GM12878 (cell line): ENCODE results near the gene CD58. TPM values are rescaled to one million over a fixed set of nuclear protein-coding genes. Genes with fewer than 3 reads are reported as not detected.

ENCODE experiments used
- BCL11A ChIP-seq: IDR thresholded peaks from 2 replicates; pipeline ENCODE4 v1.6.1; 2011; ENCODE audit warnings: low read depth, low read length
- ETV6 ChIP-seq, 2 experiments: fragments of 450-650 bp in 1 of 2; IDR thresholded peaks in 1 of 2; conservative IDR thresholded peaks in 1 of 2; 2 replicates each; pipeline ENCODE4 v1.6.1; 2014; ENCODE audit warnings: antibody characterized with exemption in 1 of 2, borderline replicate concordance in 1 of 2, low read depth in 1 of 2, mild to moderate bottlenecking in 1 of 2, moderate library complexity in 1 of 2
- HDAC2 ChIP-seq: fragments of 200-600 bp; sonication (generic); IDR thresholded peaks from 2 replicates; pipeline ENCODE4 v1.6.1; 2017
- NBN ChIP-seq: fragments of 450-650 bp; IDR thresholded peaks from 2 replicates; pipeline ENCODE4 v1.6.1; 2016
- NKRF ChIP-seq: fragments of 450-650 bp; conservative IDR thresholded peaks from 2 replicates; pipeline ENCODE4 v1.6.1; 2017; ENCODE audit warnings: mild to moderate bottlenecking, moderate library complexity
- POLR2AphosphoS2 ChIP-seq: IDR thresholded peaks from 2 replicates; pipeline ENCODE4 v1.6.1; 2011; ENCODE audit warnings: low read depth, mild to moderate bottlenecking, low read length, improper control_type of control experiment, moderate library complexity
- POLR2AphosphoS5 ChIP-seq: IDR thresholded peaks from 2 replicates; pipeline ENCODE4 v1.6.1; 2011; ENCODE audit warnings: mild to moderate bottlenecking, low read length, inconsistent platforms
- SREBF2 ChIP-seq: IDR thresholded peaks from 2 replicates; pipeline ENCODE4 v1.6.1; 2012; ENCODE audit warnings: mild to moderate bottlenecking, low read length
- TCF12 ChIP-seq: IDR thresholded peaks from 2 replicates; pipeline ENCODE4 v1.6.1; 2011; ENCODE audit warnings: low read depth, mild to moderate bottlenecking, low read length
- TCF3 ChIP-seq: IDR thresholded peaks from 2 replicates; pipeline ENCODE4 v1.6.1; 2012; ENCODE audit warnings: low read depth, mild to moderate bottlenecking, low read length, borderline replicate concordance; ENCODE audit not compliant: insufficient read depth
- polyA plus RNA-seq, 11 experiments: library from polyadenylated mRNA; depleted of rRNA in 4 of 11; unstranded in 6 of 11; stranded (reverse) in 5 of 11; fragments of >200 nt; fragmentation: Nextera tagmentation in 4 of 11; fragmentation: Illumina TruSeq in 1 of 11; extraction: Ambion mirVana in 4 of 11; extraction: Trizol in 1 of 11; gene quantifications; 1 replicate in 1 of 11; 2 replicates in 10 of 11; pipeline versions ENCODE4 v1.2.1 to v1.2.3, GENCODE V29; 2011 to 2016; ENCODE audit warnings: inconsistent platforms in 2 of 11, missing spikeins in 2 of 11, low read depth in 1 of 11
- total RNA-seq, 4 experiments: library from RNA; depleted of rRNA in 3 of 4; stranded (reverse); fragments of >200 nt in 3 of 4; fragmentation: Illumina TruSeq in 1 of 4; extraction: Trizol in 1 of 4; gene quantifications; 2 replicates each; pipeline versions ENCODE4 v1.2.1 to v1.2.3, GENCODE V29; 2013 to 2021
- TF ChIP-seq, protein P1 (sequence below): fragments of 450-650 bp; IDR thresholded peaks from 2 replicates; pipeline ENCODE4 v1.6.1; 2018; ENCODE audit warnings: borderline replicate concordance, mild to moderate bottlenecking; ENCODE audit not compliant: partially characterized antibody

Gene CD58
- total and polyA plus RNA-seq, 10 of the 15 experiments (the other 5 are each of a cell fraction or from before 2014, with no cell fraction given): 70.4 to 252 (median 129) TPM

DNA sequence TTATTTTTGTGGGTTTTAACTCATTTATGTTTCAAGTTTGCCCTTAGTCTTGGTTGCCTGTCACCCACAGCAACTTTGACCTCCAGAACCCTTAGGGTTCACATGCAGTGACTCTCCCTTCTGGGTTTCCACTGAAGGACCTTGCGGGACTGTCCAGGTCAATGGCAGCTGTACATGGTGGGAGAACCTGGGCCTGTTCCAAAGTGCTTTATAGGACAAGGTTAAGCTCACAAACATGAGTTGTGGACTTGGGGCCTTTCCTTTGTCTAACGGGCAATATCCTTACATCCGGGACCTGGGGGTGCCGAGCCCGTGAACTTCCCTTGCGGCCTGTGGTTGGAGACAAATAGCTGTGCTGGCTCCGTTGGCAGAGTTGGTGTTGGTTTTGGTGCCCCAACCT, 77.8 kb downstream of the CD58 start (continued):
- no peak for TF ChIP-seq POLR2AphosphoS5
- TF ChIP-seq ETV6 (conservative IDR thresholded peaks at IDR 0.05 in 1 of 2, IDR thresholded peaks at IDR 0.05 in 1 of 2; ENCODE audit: borderline replicate concordance in 1 of 2, low read depth in 1 of 2): no peak
- no peak for TF ChIP-seq NBN
- TF ChIP-seq POLR2AphosphoS2: no peak
- no peak for TF ChIP-seq TCF3
- TF ChIP-seq TCF12: no peak
- TF ChIP-seq HDAC2: no peak
- TF ChIP-seq NKRF: no peak
- TF ChIP-seq SREBF2: no peak
- no peak for TF ChIP-seq BCL11A
- TF ChIP-seq, protein P1, sequence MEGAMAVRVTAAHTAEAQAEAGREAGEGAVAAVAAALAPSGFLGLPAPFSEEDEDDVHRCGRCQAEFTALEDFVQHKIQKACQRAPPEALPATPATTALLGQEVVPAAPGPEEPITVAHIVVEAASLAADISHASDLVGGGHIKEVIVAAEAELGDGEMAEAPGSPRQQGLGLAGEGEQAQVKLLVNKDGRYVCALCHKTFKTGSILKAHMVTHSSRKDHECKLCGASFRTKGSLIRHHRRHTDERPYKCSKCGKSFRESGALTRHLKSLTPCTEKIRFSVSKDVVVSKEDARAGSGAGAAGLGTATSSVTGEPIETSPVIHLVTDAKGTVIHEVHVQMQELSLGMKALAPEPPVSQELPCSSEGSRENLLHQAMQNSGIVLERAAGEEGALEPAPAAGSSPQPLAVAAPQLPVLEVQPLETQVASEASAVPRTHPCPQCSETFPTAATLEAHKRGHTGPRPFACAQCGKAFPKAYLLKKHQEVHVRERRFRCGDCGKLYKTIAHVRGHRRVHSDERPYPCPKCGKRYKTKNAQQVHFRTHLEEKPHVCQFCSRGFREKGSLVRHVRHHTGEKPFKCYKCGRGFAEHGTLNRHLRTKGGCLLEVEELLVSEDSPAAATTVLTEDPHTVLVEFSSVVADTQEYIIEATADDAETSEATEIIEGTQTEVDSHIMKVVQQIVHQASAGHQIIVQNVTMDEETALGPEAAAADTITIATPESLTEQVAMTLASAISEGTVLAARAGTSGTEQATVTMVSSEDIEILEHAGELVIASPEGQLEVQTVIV: no peak
